Measurements from ENCODE around the gene EPN1. TPM values are rescaled to one million over a fixed set of nuclear protein-coding genes. Genes with fewer than 3 reads are reported as not detected.

Gene EPN1
- polyA plus RNA-seq, 1 of the 3 experiments (the other 2 are of a cell fraction) = 134 TPM

- ChIA-PET POLR2A (interaction anchor here (0.6 to 1.6 kb wide), 3 partner anchors 11 to 52 kb away, joined by 3 to 4 read pairs (median 3); partner anchors contain the start of gene ZNF784), CTCF (interaction anchor here (0.9 to 5.0 kb wide), 4 partner anchors 11 to 495 kb away, joined by 3 to 28 read pairs (median 4); partner anchors contain the start of gene ZNF784)
- 56% methylated on average over 7 of the region's 7 CpGs for WGBS (ENCODE audit: low lambda C conversion rate)
- Histone ChIP-seq H3K36me3 (replicated peaks in 1 of 2; ENCODE audit: control insufficient read depth in 1 of 2, insufficient read depth in 2 of 2, low read length in 1 of 2) (peaks cover 0 to 6% of the 10 kb centered on the region in 2 experiments), H3K27me3 (ENCODE audit: insufficient read depth) (no peaks in the 10 kb centered on the region), H3K4me1 (ENCODE audit: control insufficient read depth in 1 of 2, insufficient read depth in 2 of 2, low read depth in 1 of 2, low read length in 1 of 2) (peaks cover 8 to 28% of the 10 kb centered on the region in 2 experiments; a peak in 1 of 4 replicates), H3K4me2 (peak overlapping the region; percentile 97), H3K9me2 (no peaks in the 10 kb centered on the region), H3K9ac (peak overlapping the region; percentile 99), H3K27ac (ENCODE audit: low read depth in 2 of 2, low read length in 1 of 2) (no peak overlapping the region; a peak in 1 of 4 replicates), H3F3A (replicated peaks; ENCODE audit: insufficient read depth) (peaks cover 32% of the 10 kb centered on the region), H3K79me2 (ENCODE audit: insufficient read depth) (peaks cover 57% of the 10 kb centered on the region), H2AFZ (ENCODE audit: low read depth) (no peak overlapping the region), H3K9me3 (no peaks in the 10 kb centered on the region), H4K20me1 (ENCODE audit: insufficient read depth) (no peaks in the 10 kb centered on the region), H3K4me3 (ENCODE audit: low read depth in 2 of 2, low read length in 1 of 2) (peak overlapping the region; percentile 74 to 86)
- peak; percentile 1 for DNase-seq
- TF ChIP-seq FOXM1 (IDR thresholded peaks at IDR 0.05; ENCODE audit: low read depth) (no peak), ELF1 (IDR thresholded peaks at IDR 0.05) (no peak), PBX3 (IDR thresholded peaks at IDR 0.05) (no peak), NRF1 (IDR thresholded peaks at IDR 0.05; ENCODE audit: low read depth, low read length) (no peak), FOSL2 (IDR thresholded peaks at IDR 0.05; ENCODE audit: borderline replicate concordance, low read depth) (no peak), SMC3 (IDR thresholded peaks at IDR 0.05; ENCODE audit: low read depth, low read length) (no peak), YY1 (IDR thresholded peaks at IDR 0.05; ENCODE audit: low read depth) (no peak), GABPA (IDR thresholded peaks at IDR 0.05; ENCODE audit: low read depth) (no peak), MEF2A (IDR thresholded peaks at IDR 0.05; ENCODE audit: borderline replicate concordance, low read depth) (no peak), RFX5 (IDR thresholded peaks at IDR 0.05; ENCODE audit: low read length) (no peak), RAD21 (IDR thresholded peaks at IDR 0.05; ENCODE audit: low read length) (no peak), MAX (IDR thresholded peaks at IDR 0.05; ENCODE audit: low read depth) (no peak), USF1 (IDR thresholded peaks at IDR 0.05; ENCODE audit: borderline replicate concordance, low read depth) (no peak), RCOR1 (IDR thresholded peaks at IDR 0.05; ENCODE audit: low read length) (no peak), GATA2 (CRISPR knock-in tag; IDR thresholded peaks at IDR 0.05) (no peak), CTCF (IDR thresholded peaks at IDR 0.05) (no peak), JUND (IDR thresholded peaks at IDR 0.05) (no peak), CHD2 (IDR thresholded peaks at IDR 0.05; ENCODE audit: low read length, partially characterized antibody) (no peak), ZBTB33 (IDR thresholded peaks at IDR 0.05; ENCODE audit: borderline replicate concordance, low read depth) (no peak)
Observed at GRCh38 chr19:55635856-55636440, 39.1 kb upstream of the EPN1 start.

All from SK-N-SH (cell line).